Medulla oblongata (tissue), 1 donor: ENCODE measurements around the gene CDK19.
"Not testable (repeated sequence)": the region's sequence is repeated elsewhere in the genome, so short reads cannot be mapped to it uniquely, and the experiment has no call there.

ENCODE experiments used
- DNase-seq: peaks from one replicate; pipeline ENCODE4 v3.0.0-alpha.2; 2015; ENCODE audit errors: extremely low spot score

The CDK19 gene

GRCh38 chr6:110815411-110816409 lies at the start of gene CDK19:
Gene CDK19, minus strand, starts transcription at chr6:110815469. Its CDS starts 333 bp downstream, at chr6:110815136.
- peak; percentile 99 for DNase-seq

DNA sequence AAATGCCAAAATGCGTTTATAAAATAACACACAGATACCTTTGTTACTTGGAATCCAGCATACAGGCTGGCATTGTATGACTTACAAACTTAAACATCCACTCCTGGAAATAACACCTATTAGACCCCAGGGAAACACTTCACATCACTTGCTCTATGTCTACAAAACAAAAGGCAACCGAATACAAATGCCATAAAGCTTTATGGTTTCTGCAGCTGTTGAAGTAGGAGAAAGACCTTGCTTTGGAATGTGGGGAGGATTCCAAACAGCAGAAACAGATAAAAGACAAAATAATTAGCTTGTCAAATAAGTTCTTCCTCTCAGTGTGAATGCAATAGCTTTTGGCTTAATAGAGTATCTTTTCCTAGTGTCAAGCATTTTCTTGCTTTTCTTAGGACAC lies 49.6 kb upstream of the CDK19 start:
- no peak for DNase-seq

DNA sequence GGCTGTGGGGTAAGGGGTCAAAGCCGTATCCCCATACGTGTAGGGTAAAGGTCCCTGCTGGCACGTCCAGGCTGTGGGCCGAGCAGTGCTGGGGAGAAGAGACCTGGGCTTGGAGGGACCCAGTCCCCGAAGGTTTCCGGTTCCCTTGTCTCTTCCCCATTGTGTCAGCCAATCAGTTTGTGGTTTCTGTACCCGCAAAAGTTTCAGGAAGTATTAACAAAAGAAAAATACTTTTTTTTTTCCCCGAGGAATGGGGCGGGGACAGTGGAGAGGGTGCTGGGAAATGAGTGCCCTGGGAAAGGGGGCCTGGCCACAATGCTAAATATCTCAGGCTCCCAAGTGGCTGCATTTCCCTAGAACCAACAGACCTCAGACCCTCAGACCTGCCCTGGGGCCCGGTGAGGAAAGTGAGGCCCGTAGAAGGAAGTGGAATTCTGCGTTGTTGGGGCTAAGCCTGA lies 44.1 kb upstream of the CDK19 start:
- peak; percentile 60 for DNase-seq

GRCh38 chr6:110858562-110859214 lies 43.4 kb upstream of the CDK19 start:
- no peak for DNase-seq

DNA sequence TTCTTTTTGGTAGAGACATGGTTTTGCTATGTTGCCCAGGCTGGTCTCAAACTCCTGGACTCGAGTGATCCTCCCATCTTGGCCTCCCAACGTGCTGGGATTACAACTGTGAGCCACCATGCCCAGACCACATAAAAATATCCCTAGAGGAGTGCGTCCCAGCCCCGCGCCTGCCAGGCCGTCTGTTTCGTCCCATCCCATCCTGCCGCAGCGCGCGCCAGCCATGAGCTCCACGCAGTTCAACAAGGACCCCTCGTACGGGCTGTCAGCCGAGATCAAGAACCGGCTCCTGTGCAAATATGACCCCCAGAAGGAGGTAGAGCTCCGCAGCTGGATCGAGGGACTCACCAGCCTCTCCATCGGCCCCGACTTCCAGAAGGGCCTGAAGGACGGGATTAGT lies 42.7 kb upstream of the CDK19 start:
- no peak for DNase-seq

DNA sequence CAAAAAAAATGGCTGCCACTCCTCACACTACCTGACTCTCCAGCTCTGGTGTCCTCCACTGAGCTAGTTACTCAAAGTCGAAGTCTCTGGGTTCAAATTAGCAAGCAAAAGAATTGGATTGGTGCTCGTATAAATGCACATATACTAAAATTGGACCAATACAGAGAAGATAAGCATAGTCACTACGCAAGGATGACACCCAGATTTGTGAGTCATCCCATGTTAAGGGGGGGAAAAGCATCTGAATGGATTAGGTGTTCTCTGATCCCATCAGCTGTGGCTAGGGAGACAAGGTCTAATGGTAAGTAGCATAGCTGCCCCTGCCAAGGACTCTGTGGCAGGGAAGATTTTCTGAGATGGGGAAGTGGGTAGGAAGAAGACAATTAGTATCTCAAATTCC lies 41.0 kb upstream of the CDK19 start:
- DNase-seq, result no peak

DNA sequence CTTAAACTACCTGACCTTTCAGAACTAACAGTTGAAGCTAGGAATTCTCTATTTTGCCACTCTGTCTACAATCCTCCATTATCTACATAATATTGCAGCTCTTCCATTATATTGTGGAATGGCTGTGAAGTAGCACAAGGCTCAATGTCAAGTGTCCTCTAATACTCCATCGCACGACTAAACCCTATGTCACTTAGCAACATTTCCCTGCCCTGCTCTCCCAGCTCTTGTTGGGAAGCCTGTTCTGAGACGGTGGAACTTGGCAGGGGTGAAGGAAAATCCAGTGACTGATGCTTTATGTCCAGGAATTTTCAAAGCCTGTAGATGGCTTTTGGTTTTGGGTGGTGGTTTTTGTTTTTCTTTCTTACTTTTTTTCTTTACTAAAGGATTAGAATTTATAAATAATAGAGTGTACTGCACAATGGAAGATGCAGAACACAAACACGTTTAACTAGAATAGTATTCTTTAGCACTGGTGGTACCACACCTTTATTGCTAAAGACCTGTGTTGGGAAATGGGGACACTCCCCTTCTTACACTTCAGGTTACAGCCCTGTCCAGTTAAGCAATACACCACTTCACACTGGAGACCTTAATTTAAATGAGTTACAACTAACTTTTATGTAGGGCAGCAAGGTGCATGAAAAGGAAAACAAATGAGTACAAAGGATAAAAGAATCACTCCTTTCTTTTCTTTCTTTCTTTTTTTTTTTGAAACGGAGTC lies 38.6 kb upstream of the CDK19 start:
- DNase-seq, result no peak

GRCh38 chr6:110852773-110853172 lies 37.5 kb upstream of the CDK19 start:
- DNase-seq, result no peak

- no peak for DNase-seq
These were observed 34.5 kb upstream of the CDK19 start for GRCh38 chr6:110849781-110850180.

- DNase-seq, result no peak
These were observed 26.0 kb upstream of the CDK19 start for GRCh38 chr6:110841266-110841665.

- not testable (repeated sequence) for DNase-seq
These were observed 20.5 kb upstream of the CDK19 start for GRCh38 chr6:110835751-110836150.

GRCh38 chr6:110833831-110834230 lies 18.6 kb upstream of the CDK19 start:
- DNase-seq, result no peak

DNA sequence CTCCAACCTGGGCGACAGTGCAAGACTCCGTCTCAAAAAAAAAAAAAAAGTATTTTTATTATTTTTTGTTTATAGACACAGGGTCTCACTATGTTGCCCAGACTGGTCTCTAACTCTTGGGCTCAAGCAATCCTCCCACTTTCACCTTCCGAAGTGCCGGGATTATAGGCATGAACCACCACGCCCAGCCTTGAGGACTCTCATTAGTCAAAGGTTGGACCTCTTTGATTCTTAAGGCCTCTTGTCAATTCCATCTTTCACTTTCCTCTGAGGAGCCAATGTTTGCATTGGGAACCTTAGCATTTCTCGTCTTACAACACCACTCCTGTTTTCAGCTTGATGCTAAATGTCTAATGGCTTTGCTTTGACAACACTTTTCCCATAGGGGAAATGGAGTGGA lies 16.1 kb upstream of the CDK19 start:
- no peak for DNase-seq

- DNase-seq, result no peak
These were observed 13.1 kb upstream of the CDK19 start for GRCh38 chr6:110828396-110828795.

DNA sequence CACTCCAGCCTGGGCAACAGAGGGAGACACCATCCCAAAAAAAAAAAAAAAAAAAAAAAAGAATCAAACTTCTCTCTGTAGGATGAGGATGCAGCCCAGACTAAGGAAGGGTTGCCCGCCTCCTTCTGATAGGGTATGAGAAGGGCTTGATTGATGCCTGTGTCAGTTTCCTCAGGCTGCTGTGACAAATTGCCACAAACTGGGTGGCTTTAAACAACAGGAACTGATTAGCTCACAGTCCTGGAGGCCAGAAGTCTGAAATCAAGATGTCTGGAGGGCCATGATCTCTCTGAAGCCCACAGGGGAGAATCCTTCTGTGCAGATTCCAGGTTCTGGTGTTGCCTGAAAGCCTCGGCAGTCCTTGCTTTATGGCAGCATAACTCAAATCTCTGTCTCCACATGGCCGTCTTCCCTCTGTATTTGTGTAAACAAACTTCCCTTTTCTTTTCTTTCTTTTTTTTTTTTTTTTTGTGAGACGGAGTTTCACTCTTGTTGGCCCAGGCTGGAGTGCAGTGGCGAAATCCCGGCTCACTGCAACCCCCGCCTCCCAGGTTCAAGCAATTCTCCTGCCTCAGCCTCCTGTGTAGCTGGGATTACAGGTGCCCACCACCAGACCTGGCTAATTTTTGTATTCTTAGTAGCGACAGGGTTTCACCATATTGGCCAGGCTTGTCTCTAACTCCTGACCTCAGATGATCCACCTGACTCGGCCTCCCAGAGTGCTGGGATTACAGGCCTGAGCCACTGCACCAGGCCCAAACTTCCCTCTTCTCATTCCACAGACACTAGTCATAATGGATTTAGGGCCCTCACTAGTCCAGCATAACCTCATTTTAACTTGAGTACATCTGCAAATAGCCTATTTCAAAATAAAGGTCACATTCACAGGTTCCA lies 11.2 kb upstream of the CDK19 start:
- peak; percentile 18 for DNase-seq

DNA sequence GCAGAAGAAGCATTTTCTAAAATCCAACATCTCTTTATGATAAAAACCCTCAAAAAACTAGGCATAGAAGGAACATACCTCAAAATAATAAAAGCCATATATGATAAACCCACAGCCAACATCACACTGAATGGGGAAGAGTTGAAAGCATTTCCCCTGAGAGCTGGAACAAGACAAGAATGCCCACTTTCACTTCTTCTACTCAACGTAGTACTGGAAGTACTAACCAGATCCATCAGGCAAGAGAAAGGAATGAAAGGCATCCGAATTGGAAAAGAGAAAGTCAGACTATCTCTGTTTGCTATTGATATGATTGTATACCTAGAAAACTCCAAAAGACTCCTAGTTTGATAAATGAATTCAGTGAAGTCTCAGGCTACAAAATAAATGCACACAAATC lies 7.9 kb upstream of the CDK19 start:
- DNase-seq, result peak; percentile 39

DNA sequence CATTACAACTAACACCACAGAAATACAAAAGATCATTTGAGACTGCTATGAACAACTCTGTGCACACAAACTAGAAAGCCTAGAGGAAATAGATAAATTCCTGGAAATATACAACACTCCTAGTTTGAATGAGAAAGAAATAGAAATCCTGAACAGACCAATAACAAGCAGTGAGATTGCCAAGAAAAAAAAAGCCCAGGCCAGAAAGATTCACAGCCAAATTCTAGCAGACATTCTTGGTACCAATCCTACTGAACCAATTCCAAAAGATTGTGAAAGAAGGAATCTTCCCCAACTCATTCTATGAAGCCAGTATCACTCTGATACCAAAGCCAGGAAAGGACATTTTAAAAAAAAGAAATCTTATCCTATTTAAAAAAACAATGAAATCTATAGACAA lies 7.0 kb upstream of the CDK19 start:
- DNase-seq, result peak; percentile 21

DNA sequence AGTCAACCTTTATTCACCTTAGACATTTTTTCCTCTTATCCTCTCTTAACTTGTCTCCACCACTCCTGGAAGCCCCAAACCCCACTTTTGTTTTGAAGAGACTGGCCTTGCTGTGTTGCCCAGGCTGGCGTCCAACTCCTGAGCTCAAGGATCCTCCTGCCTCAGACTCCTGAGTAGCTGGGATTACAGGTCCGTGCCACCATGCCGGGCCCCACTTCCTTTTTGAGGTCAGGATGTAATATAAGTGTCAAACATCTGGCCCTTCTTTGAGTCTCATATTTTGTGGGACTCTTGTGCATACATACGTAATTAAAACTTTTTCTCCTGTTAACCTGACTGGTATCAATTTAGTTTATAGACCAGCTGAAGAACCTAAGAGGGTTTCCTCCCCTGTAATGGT lies 1.4 kb upstream of the CDK19 start:
- no peak for DNase-seq

DNA sequence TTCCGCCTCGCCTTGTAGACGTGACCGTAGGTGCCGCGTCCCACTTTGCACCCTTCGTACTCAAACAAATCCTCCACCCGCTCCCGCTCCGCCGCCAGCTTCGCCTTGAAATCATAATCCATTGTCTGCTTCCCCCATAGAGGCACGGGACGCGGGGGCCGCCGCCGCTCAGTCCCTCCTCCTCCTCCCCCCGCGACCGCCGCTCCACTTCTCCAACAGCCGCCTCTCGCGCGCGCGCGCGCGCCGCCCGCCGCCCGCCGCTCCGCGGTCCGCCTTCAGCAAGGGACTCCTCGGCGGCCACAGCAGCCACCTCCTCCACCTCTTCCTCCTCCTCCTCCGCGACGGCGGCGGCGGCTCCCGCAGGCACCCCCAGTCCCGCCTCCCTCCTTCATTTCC lies 256 bp downstream of the CDK19 start:
- DNase-seq, result no peak

DNA sequence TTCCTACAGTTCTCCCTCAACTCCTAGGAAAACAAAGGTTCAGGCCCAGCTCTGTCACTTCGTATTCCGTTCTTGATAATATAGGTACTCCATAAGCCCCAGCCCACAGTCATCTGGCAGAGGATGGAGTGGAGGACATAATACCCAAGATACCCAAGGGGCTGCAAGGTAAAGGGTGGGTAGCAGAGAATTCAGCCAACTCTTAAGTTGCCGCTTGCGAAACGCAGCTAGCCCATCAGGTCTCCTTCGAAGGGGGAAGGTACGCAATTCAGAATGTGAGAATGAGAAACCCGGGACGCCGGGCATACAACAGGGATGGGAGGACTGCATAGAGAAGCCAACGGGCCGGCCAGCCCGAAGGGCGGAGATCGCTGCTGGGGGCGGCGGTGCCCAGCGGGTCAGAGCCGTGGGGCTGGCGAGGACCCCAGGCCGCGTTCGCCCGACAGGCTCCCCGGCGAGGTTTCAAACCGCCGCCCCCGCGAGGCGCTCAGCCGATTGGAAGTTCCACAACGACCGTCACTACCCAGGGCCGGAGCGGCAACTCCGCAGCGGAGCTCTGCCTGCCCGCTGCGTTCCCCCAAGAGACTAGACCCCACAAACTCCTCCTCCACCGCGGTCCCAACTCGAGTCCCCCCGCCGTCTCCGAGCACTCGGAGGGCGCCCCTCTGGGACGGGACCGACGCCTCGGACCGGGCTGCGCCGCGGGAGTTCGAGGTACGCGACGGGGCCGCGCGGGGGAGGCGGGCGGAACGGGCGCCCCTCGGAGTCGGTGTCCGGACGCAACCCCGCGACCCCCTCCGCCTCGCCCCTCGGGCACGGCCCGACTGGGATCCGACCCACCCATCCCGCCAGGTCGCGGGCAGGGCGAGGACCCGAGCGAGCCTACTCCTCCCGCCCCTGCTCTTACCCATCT lies 911 bp downstream of the CDK19 start:
- DNase-seq, result peak; percentile 48
